Testis (tissue), 2 donors: Measurements from ENCODE around the gene NUDT22.

Experiments
- POLR2A ChIP-seq: fragments of 450-650 bp; IDR thresholded peaks from one replicate; pipeline ENCODE4 v1.6.1; 2017; ENCODE audit warnings: antibody characterized with exemption, mild to moderate bottlenecking, moderate library complexity
- TF ChIP-seq, protein P1 (sequence below), 3 experiments: fragments of 450-650 bp in 2 of 3; fragments of 200-600 bp in 1 of 3; sonication (generic) in 1 of 3; IDR thresholded peaks; one replicate each; pipeline ENCODE4 v1.5.1; 2016 to 2019; ENCODE audit warnings: antibody characterized with exemption in 3 of 3, mild to moderate bottlenecking in 2 of 3, moderate library complexity in 1 of 3

DNA sequence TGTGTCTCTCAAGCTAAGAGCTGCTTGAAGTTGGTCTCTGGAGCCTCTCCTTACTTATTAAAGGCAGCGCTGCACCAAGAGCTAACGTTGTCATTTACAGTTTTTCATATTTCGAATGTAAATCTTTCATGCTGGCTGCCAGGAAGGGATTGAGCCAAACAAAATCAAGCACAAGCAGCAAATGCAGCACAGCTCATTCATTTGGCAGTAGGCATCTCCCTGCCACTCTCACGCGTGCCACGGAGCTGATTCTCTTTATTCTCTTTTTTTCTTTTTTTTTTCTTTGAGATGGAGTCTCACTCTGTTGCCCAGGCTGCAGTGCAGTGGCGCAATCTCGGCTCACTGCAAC, 6.9 kb downstream of the NUDT22 start:
- TF ChIP-seq, protein P1, sequence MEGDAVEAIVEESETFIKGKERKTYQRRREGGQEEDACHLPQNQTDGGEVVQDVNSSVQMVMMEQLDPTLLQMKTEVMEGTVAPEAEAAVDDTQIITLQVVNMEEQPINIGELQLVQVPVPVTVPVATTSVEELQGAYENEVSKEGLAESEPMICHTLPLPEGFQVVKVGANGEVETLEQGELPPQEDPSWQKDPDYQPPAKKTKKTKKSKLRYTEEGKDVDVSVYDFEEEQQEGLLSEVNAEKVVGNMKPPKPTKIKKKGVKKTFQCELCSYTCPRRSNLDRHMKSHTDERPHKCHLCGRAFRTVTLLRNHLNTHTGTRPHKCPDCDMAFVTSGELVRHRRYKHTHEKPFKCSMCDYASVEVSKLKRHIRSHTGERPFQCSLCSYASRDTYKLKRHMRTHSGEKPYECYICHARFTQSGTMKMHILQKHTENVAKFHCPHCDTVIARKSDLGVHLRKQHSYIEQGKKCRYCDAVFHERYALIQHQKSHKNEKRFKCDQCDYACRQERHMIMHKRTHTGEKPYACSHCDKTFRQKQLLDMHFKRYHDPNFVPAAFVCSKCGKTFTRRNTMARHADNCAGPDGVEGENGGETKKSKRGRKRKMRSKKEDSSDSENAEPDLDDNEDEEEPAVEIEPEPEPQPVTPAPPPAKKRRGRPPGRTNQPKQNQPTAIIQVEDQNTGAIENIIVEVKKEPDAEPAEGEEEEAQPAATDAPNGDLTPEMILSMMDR (IDR thresholded peaks at IDR 0.05): no peak
- TF ChIP-seq POLR2A: no peak
